HG02588 (cell line): ENCODE data around the gene THAP5.

Experiments
- ATAC-seq: cut with Tn5 transposase; IDR thresholded peaks from one replicate; pipeline ENCODE4 v1.9.1; 2021; ENCODE audit warnings: mild to moderate bottlenecking, moderate library complexity; ENCODE audit not compliant: unreplicated experiment

THAP5 gene, protein sequence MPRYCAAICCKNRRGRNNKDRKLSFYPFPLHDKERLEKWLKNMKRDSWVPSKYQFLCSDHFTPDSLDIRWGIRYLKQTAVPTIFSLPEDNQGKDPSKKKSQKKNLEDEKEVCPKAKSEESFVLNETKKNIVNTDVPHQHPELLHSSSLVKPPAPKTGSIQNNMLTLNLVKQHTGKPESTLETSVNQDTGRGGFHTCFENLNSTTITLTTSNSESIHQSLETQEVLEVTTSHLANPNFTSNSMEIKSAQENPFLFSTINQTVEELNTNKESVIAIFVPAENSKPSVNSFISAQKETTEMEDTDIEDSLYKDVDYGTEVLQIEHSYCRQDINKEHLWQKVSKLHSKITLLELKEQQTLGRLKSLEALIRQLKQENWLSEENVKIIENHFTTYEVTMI

DNA sequence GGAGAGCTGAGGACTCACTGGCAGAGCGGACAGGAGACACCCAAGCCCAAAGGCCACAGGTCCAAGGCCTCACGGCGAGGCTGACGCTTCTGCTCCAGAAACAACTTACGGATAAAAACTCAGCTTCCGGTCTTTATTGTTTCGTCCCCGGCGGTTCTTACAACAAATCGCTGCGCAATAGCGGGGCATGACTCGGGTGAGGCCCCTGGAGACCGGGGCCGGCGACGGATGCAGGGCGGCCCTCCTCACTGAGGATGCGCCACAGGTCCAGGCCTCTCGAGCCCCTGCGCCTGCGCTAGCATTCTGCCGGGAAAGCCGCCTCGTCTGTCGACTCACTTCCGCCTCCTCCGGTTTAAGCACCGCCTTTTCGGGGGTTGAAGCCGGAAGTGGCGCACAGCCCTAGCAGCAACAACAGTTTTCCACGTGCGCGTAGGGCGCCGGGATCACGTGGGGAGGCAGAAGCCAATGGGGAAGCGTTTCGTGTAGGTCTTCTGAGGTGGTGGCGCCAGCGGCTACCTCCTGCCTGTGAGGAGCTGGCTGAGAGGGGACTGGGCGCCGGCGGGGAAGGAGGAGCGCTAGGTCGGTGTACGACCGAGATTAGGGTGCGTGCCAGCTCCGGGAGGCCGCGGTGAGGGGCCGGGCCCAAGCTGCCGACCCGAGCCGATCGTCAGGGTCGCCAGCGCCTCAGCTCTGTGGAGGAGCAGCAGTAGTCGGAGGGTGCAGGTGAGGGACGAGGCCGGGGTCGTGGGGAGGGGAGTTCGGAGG lies at the start of gene THAP5, which contains the start of gene DNAJB9:
Gene THAP5 (minus strand): TSS at position 326 of the 765 bp plus-strand sequence. CDS start 137 bp downstream, at position 189.
Gene DNAJB9 (plus strand): TSS at position 494 of the 765 bp plus-strand sequence. CDS start 1,853 bp downstream, outside the sequence.
- peak; percentile 96 for ATAC-seq

- no peak for ATAC-seq
Measured at GRCh38 chr7:108618056-108618455, 48.5 kb upstream of the THAP5 start.

- ATAC-seq = no peak
Measured at GRCh38 chr7:108614896-108615295, 45.4 kb upstream of the THAP5 start.

DNA sequence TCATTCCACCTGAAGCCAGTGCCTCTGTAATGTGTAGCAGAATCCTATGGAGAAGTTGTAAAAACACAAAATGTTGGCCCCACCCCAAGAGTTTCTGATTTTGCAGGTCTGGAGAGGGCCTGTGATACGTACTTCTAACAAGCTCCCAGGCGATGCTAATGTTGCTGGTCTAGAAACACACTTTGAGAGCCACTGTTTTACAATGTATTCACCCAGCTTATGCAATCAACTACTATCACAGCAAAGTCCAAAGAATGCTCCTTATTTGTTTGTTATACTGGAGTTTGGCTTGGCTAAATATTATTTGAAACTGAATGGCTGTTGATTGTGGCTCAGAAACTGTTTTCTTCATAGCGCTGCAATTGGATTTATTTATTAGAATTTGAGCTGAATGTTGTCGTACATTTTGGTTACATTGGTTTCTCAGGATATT lies 44.5 kb upstream of the THAP5 start:
- ATAC-seq = no peak

DNA sequence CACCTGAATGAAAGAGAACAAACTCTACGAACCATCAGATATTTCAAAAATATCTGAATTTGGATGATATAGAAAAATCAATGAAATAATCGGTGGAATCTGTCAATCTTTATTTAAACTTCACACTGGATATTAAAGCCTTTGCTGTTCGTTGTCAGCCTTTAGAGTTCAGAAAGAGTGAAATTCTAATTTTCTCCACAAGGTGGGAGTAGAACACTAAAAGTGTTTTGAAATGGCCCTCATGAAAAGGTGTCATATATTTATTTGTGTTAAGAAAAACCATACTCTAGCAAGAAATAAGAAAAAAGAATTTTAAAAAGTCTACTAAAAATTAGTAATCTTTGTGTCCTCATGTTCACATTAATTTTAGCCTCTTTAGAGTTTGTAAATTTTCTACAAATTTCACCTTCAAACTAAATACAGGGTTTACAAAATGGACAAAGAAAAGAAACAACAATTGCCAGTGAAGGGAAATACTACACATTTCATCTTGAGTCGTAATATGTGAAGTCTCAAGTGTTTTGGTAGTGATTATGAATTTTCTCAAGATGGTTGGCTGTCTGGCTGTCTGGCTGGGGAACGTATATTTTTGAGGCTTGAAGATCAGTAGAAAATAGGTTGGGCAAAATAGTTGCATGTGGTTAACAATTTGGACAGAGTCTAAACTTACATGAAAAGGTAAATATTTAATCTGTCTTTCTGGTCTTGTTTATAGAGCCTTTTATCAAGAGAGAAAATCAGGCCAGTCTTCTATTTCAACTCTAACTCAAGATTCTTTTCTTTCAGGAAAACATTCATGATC lies 43.8 kb upstream of the THAP5 start:
- peak; percentile 63 for ATAC-seq

- ATAC-seq = no peak
Measured at GRCh38 chr7:108611268-108611667, 41.8 kb upstream of the THAP5 start.

DNA sequence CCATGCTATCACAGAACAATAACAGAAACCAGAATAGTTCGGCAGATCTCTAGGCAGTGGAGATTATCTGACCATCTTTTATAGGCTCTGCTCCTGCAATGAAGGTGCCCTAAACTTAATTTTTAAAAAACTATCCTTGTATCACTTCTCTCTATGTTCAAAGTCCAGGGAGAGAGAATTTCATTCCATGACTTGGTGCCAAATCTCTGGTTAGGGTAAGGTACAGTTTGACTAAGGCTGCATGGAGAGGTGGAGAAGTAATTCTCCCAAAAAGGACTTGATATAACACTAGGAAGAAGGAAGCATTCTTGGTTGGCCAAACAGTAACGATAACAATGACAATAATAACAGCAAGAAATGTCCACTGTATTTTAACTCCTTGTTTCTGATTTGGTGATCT lies 40.1 kb upstream of the THAP5 start:
- no peak for ATAC-seq

GRCh38 chr7:108605559-108606201 lies 36.2 kb upstream of the THAP5 start:
- no peak for ATAC-seq

GRCh38 chr7:108604307-108605077 lies 35.0 kb upstream of the THAP5 start:
- no peak for ATAC-seq

- no peak for ATAC-seq
Measured at GRCh38 chr7:108603656-108604306, 34.3 kb upstream of the THAP5 start.

- ATAC-seq = no peak
Measured at GRCh38 chr7:108600399-108600798, 30.9 kb upstream of the THAP5 start.

DNA sequence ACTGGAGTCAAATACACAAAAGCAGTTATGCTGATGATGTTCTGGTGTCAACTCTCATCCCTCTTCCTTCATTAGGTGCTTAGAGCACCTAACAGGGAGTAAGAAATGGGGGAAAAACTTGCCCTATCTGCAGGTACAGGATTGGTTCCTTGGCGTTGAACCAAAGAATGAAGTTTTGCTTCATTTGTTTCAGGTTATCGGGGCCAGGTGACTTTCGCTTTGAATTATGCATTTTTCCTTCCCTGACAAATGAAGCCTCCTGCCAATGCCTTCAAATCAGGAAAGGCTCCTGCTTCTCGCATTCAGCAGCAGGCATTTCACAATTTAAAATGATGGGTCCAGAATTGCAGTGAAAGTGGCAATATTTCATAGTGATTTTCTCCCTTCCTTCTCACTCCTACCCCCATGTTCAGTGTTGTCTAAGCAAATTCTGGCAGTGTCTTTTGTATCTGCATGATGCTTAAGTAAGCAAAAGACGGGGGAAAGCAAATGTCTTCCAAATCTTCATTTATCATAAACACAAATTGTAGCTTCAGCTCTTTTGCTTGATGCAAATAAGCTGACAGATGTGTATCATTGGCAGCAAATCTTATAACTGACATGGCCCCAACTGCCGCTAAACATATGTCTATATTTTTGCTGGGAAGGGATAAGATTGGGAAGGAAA lies 29.5 kb upstream of the THAP5 start:
- no peak for ATAC-seq

- no peak for ATAC-seq
Measured at GRCh38 chr7:108598153-108598552, 28.6 kb upstream of the THAP5 start.

- no peak for ATAC-seq
Measured at GRCh38 chr7:108596560-108596959, 27.1 kb upstream of the THAP5 start.

DNA sequence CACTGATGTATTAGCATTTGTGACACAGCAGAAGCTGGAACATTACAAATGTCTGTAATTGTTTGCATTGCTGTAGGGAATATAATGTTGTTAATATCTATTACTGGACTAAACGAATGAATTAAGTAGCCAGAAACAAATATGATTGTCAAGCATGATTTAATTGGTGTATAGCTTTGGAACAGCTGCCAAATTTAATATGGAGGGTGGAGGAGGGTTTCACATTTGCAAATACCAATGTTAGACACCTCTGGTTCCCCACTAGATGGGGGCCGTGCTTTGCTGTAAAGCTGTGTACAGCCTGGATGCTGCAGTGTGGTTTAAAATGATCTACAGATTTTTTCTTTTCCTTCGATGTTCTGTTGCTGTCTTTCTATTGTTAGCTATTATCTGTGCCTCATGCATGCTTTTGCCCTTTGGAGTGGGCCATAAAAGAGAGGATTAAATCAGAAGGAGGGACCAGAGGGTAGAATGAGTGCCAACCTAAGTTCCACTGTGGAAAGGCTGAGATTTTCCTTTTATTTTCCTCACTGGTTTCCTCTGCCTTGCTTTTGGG lies 23.2 kb upstream of the THAP5 start:
- no peak for ATAC-seq

DNA sequence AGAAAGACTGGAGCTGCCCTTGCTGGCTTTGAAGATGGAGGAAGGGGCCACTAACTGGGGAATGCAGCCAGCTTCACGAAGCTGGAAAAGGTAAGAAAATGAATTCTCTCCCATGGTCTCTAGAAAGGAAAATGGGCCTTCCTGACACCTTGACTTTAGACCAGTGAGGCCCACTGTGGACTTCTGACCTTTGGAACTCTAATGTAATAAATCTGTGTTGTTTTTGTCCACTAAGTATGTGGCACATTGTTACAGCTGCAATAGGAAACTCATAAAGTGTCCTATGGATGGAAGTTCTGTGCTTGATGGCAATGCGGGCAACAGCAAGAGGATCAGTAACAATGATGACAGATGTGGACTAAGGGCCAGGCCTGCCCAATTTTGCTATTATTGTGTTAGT lies 21.1 kb upstream of the THAP5 start:
- ATAC-seq = no peak

- ATAC-seq = no peak
Measured at GRCh38 chr7:108589874-108590273, 20.4 kb upstream of the THAP5 start.

DNA sequence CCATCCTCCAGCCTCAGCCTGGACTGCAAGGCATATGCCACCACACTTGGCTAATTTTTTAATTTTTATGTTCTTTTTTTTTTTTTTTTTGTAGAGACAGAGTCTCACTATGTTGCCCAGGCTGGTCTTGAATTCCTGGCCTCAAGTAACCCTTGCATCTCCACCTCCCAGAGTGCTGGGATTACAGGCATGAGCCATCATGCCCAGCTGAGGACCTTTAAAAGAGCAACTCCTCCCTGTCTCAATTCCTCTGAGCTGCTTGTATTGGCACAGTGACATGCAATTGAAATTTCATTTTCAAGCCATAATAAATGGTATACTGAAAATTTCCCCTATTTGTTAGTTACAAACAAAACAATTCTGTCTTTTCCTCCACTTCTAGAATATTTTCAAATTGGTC lies 19.7 kb upstream of the THAP5 start:
- no peak for ATAC-seq
